Germinal center (tissue), 1 donor: ENCODE data around the gene AIP.

ENCODE experiments used
- DNase-seq: peaks from one replicate; pipeline ENCODE4 v3.0.0; 2012; ENCODE audit warnings: mixed read lengths, low spot score

The AIP gene

GRCh38 chr11:67482827-67483798, at the start of gene AIP:
Gene AIP, plus strand, starts transcription at chr11:67483026. Its CDS starts 133 bp downstream, at chr11:67483159.
- peak; percentile 96 for DNase-seq

DNA sequence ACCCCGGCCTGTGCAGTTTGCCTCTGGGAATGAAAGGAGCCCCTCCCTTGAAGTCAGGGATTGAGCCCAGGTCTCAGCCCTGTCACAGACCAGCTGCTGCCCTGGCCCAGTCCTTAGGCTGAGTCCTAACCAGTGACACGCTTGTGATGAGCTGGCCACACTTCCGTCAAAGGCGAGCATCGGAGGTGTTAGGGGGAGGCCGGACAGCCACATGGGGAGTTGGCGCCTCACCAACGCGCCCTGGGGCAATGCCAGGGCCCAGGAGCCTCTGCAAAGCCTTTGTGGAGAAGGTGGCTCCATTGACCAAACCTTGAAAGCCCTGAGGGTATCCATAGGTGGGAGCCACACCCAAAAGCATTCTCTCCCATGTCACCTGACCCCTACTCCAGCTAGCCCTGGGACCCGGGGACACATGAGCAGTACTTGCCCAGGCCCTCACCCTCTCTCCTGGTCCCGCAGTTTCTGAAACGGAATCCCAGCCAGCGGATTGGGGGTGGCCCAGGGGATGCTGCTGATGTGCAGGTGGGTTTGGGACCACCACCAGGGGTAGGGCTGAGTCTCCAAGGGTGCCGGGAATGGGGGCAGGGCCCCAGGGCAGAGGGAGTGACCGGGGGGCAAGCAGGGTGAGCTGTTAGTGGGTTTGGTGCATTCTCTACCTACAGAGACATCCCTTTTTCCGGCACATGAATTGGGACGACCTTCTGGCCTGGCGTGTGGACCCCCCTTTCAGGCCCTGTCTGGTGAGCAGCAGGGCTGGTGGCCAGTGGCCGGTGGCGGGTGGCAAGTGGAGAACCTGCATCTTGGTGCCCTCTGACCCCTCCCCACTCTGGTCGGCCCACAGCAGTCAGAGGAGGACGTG, 49.1 kb upstream of the AIP start:
- DNase-seq, result no peak

DNA sequence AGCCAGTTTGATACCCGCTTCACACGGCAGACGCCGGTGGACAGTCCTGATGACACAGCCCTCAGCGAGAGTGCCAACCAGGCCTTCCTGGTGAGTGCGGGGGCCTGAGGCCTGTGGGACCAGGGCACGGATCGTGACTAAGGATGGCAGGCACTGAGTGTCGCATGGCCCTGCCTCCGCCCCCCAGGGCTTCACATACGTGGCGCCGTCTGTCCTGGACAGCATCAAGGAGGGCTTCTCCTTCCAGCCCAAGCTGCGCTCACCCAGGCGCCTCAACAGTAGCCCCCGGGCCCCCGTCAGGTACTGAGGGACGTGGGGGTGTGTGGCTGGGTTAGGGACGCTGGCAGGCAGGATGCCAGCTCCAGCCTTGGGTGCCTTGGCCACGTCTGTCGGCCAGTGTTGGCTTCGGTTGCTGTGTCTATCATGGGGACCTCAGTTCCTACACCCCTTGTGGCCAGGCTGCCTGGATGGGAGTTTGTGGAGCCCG, 48.4 kb upstream of the AIP start:
- DNase-seq, result no peak

GRCh38 chr11:67435031-67435726, 47.6 kb upstream of the AIP start:
- DNase-seq, result no peak

GRCh38 chr11:67435727-67436458, 46.9 kb upstream of the AIP start:
- no peak for DNase-seq

GRCh38 chr11:67436459-67437081, 46.3 kb upstream of the AIP start:
- peak; percentile 71 for DNase-seq

DNA sequence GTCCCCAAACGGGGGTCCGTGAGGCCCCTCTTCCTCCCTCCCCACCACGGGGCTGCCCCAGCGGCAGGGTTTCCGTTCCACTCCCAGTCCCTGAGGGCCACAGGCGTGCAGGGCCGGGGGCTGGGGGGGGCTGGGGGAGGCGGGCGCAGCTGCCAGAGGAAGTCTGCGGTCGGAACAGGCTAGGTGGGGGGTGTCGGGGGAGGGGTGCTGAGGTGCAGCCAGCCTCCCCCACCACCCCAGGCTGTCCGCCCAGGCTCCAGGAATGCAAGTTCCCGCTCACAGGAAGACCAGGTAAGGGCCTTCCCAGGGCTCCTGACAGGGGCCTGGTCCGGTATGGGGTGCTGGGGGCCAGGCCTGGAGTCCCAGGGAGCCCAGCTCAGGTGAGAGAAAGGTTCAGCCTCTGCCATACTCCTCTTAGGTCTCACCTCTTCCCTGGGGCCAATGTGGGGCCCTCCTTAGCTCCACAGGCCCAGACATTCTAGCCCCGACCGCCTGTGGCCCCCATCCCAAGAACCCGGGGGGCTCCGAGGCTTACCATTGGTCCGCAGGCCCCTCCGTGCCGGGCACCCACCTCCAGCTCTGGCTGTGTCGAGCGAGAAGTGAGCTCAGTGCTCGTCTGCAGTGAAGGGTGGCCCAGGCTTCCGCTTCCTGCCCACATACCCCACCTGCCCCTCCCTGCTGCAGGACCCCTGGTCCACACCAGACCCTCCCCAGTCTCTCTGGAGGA, 45.6 kb upstream of the AIP start, which contains the start of gene PTPRCAP:
Gene PTPRCAP (minus strand): TSS at position 601 of the 727 bp plus-strand sequence. CDS start 63 bp downstream, at position 538.
- DNase-seq, result peak; percentile 80

- no peak for DNase-seq
Observed at GRCh38 chr11:67437809-67438157, 45.0 kb upstream of the AIP start.

DNA sequence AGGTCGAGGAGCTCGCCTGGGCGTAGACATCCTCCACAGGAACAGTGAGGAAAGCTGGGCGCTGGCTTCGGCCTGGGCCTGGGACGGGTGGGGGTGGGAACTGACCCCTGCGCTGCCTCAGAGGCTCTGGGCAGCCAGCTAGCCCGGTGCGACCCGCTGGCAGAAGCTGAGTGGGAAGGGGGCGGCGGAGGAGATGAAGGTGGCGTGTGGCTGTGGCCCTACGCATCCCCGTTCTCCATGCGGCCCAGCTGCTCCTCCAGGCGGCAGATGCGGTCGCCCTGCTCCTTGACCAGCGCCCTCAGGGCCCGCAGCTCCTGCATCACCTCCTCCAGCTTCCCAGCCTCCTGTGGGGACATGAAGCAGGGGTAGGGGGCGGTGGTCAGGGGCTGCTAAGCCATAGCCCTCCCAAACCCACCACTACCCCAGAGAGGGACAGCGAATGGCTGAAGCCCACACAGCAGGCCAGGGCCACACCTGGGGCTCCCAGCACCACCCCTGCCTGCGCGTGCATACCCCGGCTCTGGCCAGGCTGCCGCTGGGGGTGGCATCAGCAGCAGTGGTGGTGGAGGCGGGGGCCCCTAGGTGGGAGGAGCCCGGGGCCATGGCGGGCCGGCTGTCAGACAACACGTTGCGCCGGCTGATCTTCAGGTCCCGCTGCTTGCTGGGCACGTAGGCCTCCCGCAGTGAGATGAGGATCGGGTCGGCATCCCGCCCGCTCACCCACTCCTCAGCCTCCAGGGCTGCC, 44.5 kb upstream of the AIP start:
- peak; percentile 83 for DNase-seq

DNA sequence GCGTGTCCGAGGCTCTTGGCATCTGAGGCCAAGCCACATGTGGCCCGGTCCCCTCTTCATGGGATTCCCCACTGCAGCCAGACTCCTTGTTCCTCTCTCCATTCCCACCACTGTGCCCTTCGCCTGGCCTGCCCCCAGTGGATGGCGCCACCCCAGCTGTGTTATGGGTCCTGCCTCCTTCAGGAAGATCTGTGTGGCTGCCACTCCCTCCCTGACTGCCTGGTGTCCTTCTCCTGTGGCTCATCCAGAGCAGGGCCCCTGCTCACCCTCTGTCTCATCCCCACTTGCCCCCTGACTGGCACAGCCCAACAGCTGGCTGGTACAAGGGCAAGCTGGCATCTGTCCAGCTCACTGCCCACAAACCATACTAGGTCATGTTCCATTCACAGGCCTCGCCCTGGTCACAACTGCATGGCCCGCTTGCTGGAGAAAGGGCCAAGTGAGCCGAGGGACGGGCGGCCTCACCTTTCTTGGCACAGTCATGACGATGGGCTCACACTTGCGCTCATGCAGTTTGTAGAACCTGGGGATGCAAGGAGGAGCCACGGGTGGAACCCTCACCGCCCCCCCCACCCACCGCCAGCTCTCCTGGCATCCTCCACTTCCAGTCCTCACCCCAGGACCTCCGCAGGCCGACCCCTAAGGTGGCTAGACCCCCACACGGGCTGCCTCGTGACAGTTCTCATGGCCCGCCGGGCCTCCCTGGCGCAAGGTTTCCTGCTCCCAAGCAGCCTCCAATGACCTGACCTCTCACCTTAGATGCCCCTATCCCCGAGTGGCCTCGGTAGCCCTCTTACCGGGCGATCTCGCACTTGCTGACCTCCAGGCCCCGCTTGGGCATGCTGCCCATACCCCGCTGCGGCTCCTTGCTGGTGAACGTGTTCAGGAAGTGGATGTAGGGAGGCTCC, 43.3 kb upstream of the AIP start:
- no peak for DNase-seq

DNA sequence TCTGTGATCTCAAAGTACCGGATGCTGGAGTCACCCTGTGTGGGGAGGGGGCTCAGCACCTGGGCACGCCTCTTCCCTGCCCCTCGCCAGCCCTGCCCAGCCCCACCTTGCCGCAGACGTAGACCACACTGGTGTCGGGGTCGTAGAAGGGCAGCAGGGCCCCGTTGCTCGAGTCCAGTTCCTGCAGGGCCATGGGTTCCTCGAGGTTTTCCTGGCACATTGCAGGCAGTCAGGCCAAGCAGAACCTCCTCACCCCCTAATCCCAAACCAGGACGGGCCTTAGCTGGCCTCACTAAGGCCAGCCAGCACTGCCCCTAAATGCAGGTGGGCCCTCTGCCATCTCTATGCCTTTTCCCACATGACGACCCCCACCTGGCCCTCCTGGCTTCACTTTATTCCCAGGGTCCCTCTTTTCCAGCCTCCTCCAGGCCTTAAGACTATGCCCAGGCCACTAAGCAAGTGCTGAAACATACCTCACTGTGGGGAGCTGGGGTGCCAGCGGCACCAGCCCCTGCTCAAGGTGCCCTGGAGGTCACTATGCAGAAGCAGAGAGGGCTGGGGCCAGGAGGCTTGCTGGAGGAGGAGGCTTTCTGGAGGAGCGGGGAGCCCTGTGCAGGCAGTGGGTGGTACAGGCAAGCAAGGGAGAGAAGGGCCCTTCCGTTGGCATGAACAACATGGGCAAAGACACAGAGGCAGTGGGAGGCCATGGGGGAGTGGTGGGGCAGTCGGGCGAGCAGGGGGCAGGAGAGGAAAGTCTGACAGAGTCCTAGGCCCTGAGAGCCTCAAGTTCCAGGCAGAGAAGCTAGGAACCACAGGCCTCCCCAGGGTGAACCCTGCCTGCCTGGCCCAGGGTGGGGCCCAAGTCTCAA, 42.4 kb upstream of the AIP start:
- no peak for DNase-seq

DNA sequence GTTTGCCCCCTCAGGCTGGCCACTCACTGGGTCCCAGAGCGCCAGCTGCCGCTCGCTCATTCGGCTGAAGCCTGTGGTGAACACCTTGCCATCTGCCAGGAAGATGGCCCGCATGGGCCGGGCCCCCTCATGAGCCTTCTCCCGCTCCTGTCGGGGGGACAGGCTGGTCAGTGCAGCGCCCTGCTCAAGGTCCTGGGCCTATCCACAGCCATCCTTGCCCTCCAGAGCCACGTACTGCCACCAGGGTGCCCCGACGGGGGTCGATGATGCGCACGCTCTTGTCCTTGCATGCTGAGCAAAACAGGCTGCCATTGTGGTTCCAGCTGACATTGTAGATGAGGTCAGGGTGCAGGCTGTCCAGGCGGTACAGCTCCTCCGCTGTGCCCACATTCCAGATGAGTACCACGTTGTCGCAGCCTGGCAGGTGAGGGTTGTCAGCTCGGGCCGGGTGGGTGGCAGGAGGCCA, 41.7 kb upstream of the AIP start:
- no peak for DNase-seq

GRCh38 chr11:67441731-67442351, 41.0 kb upstream of the AIP start:
- DNase-seq, result no peak

GRCh38 chr11:67442504-67443404, 40.1 kb upstream of the AIP start:
- no peak for DNase-seq

DNA sequence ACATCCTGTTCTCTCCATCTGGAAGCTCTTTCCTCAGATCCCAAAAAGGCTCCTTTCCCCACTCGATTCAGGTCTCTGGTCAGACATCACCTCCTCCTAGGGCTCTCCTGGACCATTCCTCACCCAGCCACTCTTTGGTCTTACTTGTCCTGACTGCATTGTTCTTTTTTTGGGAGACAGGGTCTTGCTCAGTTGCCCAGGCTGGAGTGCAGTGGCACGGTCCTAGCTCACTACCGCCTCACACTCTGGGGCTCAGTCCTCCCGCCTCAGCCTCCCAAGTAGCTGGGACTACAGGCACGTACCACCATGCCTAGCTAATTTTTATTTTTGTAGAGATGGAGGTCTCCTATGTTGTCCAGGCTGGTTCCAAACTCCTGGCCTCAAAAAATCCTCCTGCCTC, 37.3 kb upstream of the AIP start:
- DNase-seq, result no peak

DNA sequence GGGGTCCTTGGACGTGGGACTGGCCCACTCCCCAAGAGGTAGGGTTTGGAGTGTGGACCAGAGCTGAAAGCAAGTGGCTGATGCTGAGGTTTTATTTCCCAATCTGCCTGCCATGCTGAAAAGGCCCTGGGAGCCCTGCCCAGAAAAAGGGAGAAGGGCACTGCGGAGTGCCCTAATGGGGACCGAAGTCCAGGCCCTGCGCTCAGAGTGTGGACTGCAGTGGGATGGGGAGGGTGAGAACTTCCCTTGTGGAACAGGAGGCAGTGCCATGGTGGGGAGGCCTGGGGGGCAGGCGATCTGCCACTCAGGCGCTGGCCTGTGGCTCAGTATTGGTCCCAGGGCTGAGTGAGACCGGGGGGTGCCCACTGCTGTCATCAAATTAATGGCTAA, 34.6 kb upstream of the AIP start:
- no peak for DNase-seq
